GM03348 (cell line): ENCODE measurements around the gene HSPA1L.

ENCODE experiments used
- DNase-seq: peaks from one replicate; pipeline ENCODE4 v3.0.0; 2012; ENCODE audit warnings: low spot score

The HSPA1L gene

DNA sequence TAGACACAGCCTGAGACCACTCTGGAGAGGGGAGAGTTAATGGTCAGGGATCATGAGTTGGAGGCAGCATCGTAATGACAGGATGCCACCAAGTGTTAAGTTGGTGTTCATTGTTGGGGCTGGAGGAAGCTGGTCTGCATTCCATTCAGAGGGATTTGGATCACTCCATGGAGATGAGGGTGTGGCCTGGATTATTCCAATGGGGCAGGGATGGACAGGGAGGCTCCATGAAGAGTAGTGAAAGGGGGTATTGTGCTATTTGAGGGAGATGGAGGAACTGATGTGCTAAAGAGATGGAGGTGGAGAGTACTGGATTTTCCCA is 51.5 kb downstream of the HSPA1L start:
- peak; percentile 93 for DNase-seq

DNA sequence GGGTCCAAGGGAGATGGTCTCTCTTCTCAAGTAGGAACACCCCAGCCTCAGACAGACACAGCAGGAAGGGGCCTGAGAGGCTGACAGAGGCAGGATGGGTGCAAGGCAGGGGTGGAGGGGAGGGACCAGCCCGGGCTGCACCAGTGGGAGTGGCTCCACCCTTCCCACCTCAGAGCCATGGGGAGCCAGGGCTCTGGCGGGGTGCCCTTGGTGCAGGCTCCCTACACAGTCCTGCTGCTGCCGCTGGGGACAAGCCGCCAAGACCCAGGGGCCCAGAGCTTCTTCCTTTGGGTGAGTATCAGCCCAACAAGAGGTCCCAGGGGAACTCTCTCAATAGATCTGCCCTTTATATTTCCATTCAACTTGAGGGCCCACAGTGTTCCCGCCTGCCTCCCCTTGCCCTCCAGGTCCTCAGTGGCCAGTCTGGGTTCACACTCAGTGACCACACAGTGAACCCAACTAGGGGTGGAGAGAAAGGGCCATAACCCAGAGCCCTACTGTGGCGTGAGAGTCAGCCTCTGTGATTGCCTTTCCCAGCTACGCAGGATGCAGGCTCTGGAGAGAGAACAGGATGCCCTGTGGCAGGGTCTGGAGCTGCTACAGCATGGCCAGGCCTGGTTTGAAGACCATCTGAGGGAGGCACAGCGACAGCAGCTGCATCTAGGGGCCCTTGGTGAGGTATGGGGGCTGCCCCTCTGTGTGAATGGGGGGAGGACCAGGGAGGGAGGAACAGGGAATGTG is 52.0 kb downstream of the HSPA1L start:
- no peak for DNase-seq

DNA sequence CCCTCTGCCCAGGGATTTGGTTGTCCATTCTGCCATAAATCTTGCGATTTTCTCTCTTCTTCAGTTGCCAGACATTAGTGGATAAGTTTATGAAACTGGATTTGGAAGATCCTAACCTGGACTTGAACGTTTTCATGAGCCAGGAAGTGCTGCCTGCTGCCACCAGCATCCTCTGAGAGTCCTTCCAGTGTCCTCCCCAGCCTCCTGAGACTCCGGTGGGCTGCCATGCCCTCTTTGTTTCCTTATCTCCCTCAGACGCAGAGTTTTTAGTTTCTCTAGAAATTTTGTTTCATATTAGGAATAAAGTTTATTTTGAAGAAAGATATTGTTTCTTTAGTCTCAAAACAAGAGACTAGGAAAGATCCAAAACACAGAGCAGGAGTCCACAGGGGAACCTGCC is 52.7 kb downstream of the HSPA1L start, which contains the start of gene SAPCD1:
SAPCD1 (plus strand) TSS at position 301 of the 400 bp plus-strand sequence. CDS start 399 bp downstream, outside the sequence.
- DNase-seq, result no peak

DNA sequence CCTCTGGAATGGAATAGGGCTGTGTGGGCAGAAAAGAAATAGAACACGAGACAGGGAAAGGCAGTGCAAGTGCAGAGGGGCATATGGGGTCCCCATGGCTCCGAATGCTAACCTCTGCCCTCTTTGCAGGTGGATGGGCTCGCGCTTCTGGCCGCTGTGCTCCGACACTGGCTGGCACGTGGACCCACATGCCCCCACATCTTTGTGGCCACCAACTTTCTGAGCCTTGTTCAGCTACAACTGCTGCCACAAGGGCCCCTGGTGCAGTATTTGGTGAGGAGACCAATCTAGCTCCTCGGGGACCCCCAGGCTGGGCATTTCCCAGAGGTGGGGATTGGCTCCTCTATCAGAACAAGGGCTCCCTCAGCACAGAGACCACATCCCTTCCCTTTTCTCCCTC is 53.7 kb downstream of the HSPA1L start:
- no peak for DNase-seq

DNA sequence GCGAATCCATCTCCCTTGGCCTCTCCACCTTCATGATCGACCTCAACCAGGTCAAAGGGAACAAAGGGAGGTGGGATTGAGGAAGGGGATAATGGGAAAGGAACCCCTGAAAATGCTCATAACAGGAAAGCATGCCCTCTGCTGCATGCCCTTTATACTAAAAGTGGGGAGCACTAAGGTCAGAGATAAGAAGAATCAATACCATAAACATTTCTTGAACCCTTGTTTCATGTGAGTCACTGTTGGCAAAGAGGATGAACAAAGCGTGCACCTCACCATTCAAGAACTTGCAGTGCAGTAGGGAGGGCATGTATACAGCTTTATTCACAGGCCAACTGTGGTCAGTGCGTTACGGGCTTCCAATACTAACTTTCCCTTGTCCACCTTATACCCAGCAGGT is 54.3 kb downstream of the HSPA1L start:
- no peak for DNase-seq
